Caco-2 (cell line): ENCODE measurements around the gene RBM4. TPM values are rescaled to one million over a fixed set of nuclear protein-coding genes. Genes with fewer than 3 reads are reported as not detected.

Experiments used
- BruUV-seq: library from RNA; stranded (reverse); fragments of 400-500 nt; replicated peaks from 2 replicates; lab custom pipeline; 2021; lab: Mats Ljungman, UMichigan
- CTCF ChIA-PET: fragments of 300-600 bp; sonication (Branson Sonifier 250); formaldehyde crosslinking; loops from one replicate; lab custom pipeline; 2022; ENCODE audit warnings: antibody characterized with exemption; lab: Charles Lee
- POLR2A ChIA-PET: fragments of 300-600 bp; sonication (Branson Sonifier 250); formaldehyde crosslinking; loops from one replicate; lab custom pipeline; 2022; ENCODE audit warnings: antibody characterized with exemption; lab: Charles Lee
- DNase-seq, 2 experiments: peaks; one replicate each; pipeline versions ENCODE4 v3.0.0 to v3.0.0-alpha.2; 2020 to 2022
- H3K27me3 ChIP-seq: replicated peaks from 2 replicates; pipeline ENCODE4 v1.6.0; 2011; ENCODE audit warnings: low read length; ENCODE audit not compliant: control insufficient read depth, insufficient read depth
- H3K36me3 ChIP-seq: 2 replicates; pipeline ENCODE4 v1.5.1; 2011; ENCODE audit warnings: low read length; ENCODE audit not compliant: control insufficient read depth, insufficient read depth
- H3K4me1 ChIP-seq: fragments of 250-450 bp; sonication (Bioruptor Pico); 2 replicates; pipeline ENCODE4 v1.5.1; 2020; ENCODE audit warnings: mild to moderate bottlenecking
- H3K4me3 ChIP-seq: 2 replicates; pipeline ENCODE4 v1.5.1; 2011; ENCODE audit warnings: low read depth, mild to moderate bottlenecking, control low read depth, low read length
- H3K9me3 ChIP-seq: fragments of 250-450 bp; sonication (Bioruptor Pico); 2 replicates; pipeline ENCODE4 v1.5.1; 2020; ENCODE audit warnings: mild to moderate bottlenecking, moderate library complexity
- H3K27ac Mint-ChIP-seq: one replicate; pipeline ENCODE4 v1.8.0; 2022; ENCODE audit warnings: mixed read lengths; ENCODE audit not compliant: unreplicated experiment
- H3K27me3 Mint-ChIP-seq: one replicate; pipeline ENCODE4 v1.8.0; 2022; ENCODE audit warnings: mixed read lengths; ENCODE audit not compliant: insufficient read depth, unreplicated experiment
- H3K36me3 Mint-ChIP-seq: one replicate; pipeline ENCODE4 v1.8.0; 2022; ENCODE audit warnings: mild to moderate bottlenecking, mixed read lengths; ENCODE audit not compliant: insufficient read depth, unreplicated experiment
- H3K4me1 Mint-ChIP-seq: one replicate; pipeline ENCODE4 v1.8.0; 2022; ENCODE audit warnings: low read depth, mixed read lengths; ENCODE audit not compliant: unreplicated experiment
- H3K4me3 Mint-ChIP-seq: one replicate; pipeline ENCODE4 v1.8.0; 2022; ENCODE audit warnings: mild to moderate bottlenecking, moderate library complexity, mixed read lengths; ENCODE audit not compliant: unreplicated experiment
- H3K9me3 Mint-ChIP-seq: one replicate; pipeline ENCODE4 v1.8.0; 2022; ENCODE audit warnings: mixed read lengths; ENCODE audit not compliant: unreplicated experiment
- intact Hi-C: fragments of 100-400 bp; cut with micrococcal nuclease; formaldehyde crosslinking; loops from one replicate; pipeline ENCODE4 v1.10.0; 2022; ENCODE audit not compliant: unreplicated experiment
- total RNA-seq: library from RNA; stranded (reverse); gene quantifications from 2 replicates; pipeline ENCODE4 v1.2.3, GENCODE V29; 2022
- TF ChIP-seq, protein P1 (sequence below), 2 experiments: fragments of 200-600 bp in 1 of 2; IDR thresholded peaks; 1 replicate in 1 of 2; 2 replicates in 1 of 2; pipeline versions ENCODE4 v1.5.1 to v1.8.0; 2011 to 2022; ENCODE audit warnings: antibody characterized with exemption in 1 of 2, control low read depth in 1 of 2, inconsistent platforms in 1 of 2, low read depth in 1 of 2, low read length in 1 of 2, mild to moderate bottlenecking in 1 of 2, moderate library complexity in 1 of 2; ENCODE audit not compliant: insufficient read depth in 1 of 2, severe bottlenecking in 1 of 2, unreplicated experiment in 1 of 2

RBM4 gene
- total RNA-seq, 1 experiment from 2014 or later = 257 TPM

DNA sequence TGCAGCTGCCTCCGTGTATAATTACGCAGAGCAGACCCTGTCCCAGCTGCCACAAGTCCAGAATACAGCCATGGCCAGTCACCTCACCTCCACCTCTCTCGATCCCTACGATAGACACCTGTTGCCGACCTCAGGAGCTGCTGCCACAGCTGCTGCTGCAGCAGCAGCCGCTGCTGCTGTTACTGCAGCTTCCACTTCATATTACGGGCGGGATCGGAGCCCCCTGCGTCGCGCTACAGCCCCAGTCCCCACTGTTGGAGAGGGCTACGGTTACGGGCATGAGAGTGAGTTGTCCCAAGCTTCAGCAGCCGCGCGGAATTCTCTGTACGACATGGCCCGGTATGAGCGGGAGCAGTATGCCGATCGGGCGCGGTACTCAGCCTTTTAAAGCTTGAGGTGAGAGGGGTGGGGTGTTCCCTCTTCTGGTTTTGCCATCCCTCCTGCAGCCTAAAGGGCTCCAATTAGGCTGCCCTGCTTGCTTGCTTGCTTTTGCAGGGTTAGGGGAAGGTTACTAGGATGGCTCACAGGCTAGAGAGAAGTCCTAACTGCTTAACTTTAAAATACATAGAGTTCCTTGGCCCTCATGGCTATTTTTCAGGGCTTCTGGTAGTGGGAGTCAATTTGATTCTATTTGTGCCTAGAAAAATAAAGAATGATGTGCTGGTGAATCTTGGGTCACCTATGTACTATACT lies 5.4 kb downstream of the RBM4 start:
- H3K27ac Mint-ChIP-seq = no peak overlapping the region
- Histone ChIP-seq H3K27me3 (no peaks in the 10 kb centered on the region), H3K4me3 (no peak overlapping the region), H3K36me3 (peaks cover 18% of the 10 kb centered on the region), H3K9me3 (no peaks in the 10 kb centered on the region), H3K4me1 (peaks cover 25% of the 10 kb centered on the region)
- no TSS peak for BruUV-seq
- POLR2A ChIA-PET = no interaction called here
- H3K4me1 Mint-ChIP-seq = peaks cover 48% of the 10 kb centered on the region
- H3K27me3 Mint-ChIP-seq = no peaks in the 10 kb centered on the region
- no peak for DNase-seq
- peaks cover 100% of the 10 kb centered on the region for H3K36me3 Mint-ChIP-seq
- H3K9me3 Mint-ChIP-seq = no peaks in the 10 kb centered on the region
- CTCF ChIA-PET = no interaction called here
- no peak overlapping the region for H3K4me3 Mint-ChIP-seq
- TF ChIP-seq, protein P1, sequence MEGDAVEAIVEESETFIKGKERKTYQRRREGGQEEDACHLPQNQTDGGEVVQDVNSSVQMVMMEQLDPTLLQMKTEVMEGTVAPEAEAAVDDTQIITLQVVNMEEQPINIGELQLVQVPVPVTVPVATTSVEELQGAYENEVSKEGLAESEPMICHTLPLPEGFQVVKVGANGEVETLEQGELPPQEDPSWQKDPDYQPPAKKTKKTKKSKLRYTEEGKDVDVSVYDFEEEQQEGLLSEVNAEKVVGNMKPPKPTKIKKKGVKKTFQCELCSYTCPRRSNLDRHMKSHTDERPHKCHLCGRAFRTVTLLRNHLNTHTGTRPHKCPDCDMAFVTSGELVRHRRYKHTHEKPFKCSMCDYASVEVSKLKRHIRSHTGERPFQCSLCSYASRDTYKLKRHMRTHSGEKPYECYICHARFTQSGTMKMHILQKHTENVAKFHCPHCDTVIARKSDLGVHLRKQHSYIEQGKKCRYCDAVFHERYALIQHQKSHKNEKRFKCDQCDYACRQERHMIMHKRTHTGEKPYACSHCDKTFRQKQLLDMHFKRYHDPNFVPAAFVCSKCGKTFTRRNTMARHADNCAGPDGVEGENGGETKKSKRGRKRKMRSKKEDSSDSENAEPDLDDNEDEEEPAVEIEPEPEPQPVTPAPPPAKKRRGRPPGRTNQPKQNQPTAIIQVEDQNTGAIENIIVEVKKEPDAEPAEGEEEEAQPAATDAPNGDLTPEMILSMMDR (IDR thresholded peaks at IDR 0.05; ENCODE audit: insufficient read depth in 1 of 2, low read depth in 1 of 2, low read length in 1 of 2, severe bottlenecking in 1 of 2, unreplicated experiment in 1 of 2) = no peak
- intact Hi-C loops = no loop called here

DNA sequence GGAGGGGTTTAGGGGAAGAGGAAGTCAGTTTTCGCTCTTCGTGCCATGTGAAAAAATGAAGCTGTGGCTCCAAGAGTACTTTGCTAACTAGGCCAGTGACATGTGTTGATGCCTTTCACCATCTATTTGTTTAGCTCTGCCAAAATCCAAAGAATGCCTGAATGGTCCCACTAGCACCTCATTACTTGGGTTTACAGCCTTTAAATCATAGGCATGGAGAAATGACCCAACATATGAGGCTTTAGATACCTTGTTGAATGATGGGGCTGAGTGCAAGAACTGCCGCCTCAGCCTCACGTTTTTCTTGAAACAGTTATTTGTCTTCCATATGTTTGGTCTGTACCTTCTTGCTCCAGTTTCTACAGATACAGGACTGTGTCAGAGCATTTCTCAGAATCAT lies 8.3 kb downstream of the RBM4 start:
- TF ChIP-seq, protein P1 (IDR thresholded peaks at IDR 0.05; ENCODE audit: insufficient read depth in 1 of 2, low read depth in 1 of 2, low read length in 1 of 2, severe bottlenecking in 1 of 2, unreplicated experiment in 1 of 2) = no peak
- Histone ChIP-seq H3K4me3 (no peak overlapping the region), H3K27me3 (no peaks in the 10 kb centered on the region), H3K4me1 (peaks cover under 1% of the 10 kb centered on the region; the same call in 1 of the 2 replicates), H3K9me3 (no peaks in the 10 kb centered on the region), H3K36me3 (peaks cover 11% of the 10 kb centered on the region)
- peaks cover 34% of the 10 kb centered on the region for H3K4me1 Mint-ChIP-seq
- no peak overlapping the region for H3K27ac Mint-ChIP-seq
- no peak for DNase-seq
- no peaks in the 10 kb centered on the region for H3K27me3 Mint-ChIP-seq
- ChIA-PET POLR2A (interaction anchor here (0.9 to 2.5 kb wide), 2 partner anchors 9 to 31 kb away, joined by 4 to 13 read pairs; partner anchors contain the start of genes RBM4 and RBM4B), CTCF (interaction anchor here (1.1 kb wide), 1 partner anchor 54 kb away, joined by 4 read pairs; the partner anchor contains the start of genes CCDC87 and CCS)
- intact Hi-C loops = no loop called here
- H3K4me3 Mint-ChIP-seq = no peak overlapping the region
- peaks cover 100% of the 10 kb centered on the region for H3K36me3 Mint-ChIP-seq
- H3K9me3 Mint-ChIP-seq = no peaks in the 10 kb centered on the region
- no TSS peak for BruUV-seq

DNA sequence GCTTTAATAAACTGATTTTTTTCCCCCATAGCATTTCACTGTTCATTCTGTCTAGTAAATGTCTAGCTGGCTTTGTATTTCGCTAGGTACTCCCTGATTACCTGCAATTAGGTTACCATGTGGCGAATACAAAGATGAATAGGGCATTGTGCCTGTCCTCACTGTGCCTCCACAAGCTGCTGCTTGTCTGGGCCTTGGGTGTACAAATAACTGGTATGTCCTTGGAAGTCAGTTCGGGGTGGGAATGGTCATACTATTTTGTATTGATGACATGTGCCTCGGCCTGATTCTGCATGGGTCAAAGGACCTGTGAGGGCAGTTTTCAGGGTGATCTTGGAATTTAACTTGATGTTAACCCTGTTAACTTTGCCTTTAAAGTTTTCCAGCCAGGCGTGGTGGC lies 11.4 kb downstream of the RBM4 start:
- H3K36me3 Mint-ChIP-seq = peaks cover 100% of the 10 kb centered on the region
- POLR2A ChIA-PET = interaction anchor here (1.4 to 2.7 kb wide), 2 partner anchors 11 to 34 kb away, joined by 4 to 20 read pairs; partner anchors contain the start of gene RBM4
- H3K27me3 Mint-ChIP-seq = no peaks in the 10 kb centered on the region
- no peak overlapping the region for H3K4me3 Mint-ChIP-seq
- H3K27ac Mint-ChIP-seq = peak overlapping the region; percentile 19
- DNase-seq = no peak
- peaks cover 17% of the 10 kb centered on the region for H3K4me1 Mint-ChIP-seq
- CTCF ChIA-PET = no interaction called here
- Histone ChIP-seq H3K9me3 (no peaks in the 10 kb centered on the region), H3K4me1 (no peaks in the 10 kb centered on the region), H3K27me3 (no peaks in the 10 kb centered on the region), H3K36me3 (peaks cover 4% of the 10 kb centered on the region; the same call in 1 of the 2 replicates), H3K4me3 (no peak overlapping the region)
- TF ChIP-seq, protein P1 (IDR thresholded peaks at IDR 0.05; ENCODE audit: insufficient read depth in 1 of 2, low read depth in 1 of 2, low read length in 1 of 2, severe bottlenecking in 1 of 2, unreplicated experiment in 1 of 2) = no peak
- no peaks in the 10 kb centered on the region for H3K9me3 Mint-ChIP-seq
- no TSS peak for BruUV-seq
- intact Hi-C loops = no loop called here
